ENCODE data around the gene GABRB1.

The GABRB1 gene

DNA sequence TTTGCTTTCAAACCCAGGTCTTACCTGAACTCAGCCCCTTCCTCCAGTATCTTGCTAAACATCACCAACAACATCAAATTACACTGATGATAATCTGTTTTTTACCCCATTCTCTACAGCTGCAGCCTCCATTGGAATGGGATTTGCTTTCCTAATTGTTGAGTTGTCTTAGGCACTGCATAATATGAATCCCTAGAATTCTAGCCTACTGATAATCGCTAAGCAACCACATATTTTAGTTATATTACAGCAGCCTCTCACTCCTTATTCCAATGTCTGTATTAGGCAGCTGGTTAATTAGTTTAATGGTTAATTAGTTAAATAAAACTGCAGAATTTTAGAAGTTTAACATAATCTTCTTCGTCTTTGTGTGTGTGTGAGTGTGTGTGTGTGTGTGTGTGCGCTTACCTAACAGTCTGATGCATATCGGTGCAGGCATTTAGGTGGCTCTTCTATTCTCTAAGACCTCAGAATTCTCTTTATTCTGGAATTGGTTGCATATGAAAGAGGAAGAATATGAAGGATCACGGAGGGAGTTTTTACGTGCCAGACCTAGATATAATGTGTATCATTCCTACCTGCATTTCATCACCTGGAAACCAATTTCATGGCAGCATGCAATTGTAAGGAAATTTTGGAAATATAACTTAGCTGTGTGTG lies 437.5 kb downstream of the GABRB1 start:
- H3K79me2 ChIP-seq (ENCODE audit: insufficient read depth, low read depth): no peaks in the 10 kb centered on the region
- H3K9ac ChIP-seq: no peak overlapping the region
- TF ChIP-seq, protein P1, sequence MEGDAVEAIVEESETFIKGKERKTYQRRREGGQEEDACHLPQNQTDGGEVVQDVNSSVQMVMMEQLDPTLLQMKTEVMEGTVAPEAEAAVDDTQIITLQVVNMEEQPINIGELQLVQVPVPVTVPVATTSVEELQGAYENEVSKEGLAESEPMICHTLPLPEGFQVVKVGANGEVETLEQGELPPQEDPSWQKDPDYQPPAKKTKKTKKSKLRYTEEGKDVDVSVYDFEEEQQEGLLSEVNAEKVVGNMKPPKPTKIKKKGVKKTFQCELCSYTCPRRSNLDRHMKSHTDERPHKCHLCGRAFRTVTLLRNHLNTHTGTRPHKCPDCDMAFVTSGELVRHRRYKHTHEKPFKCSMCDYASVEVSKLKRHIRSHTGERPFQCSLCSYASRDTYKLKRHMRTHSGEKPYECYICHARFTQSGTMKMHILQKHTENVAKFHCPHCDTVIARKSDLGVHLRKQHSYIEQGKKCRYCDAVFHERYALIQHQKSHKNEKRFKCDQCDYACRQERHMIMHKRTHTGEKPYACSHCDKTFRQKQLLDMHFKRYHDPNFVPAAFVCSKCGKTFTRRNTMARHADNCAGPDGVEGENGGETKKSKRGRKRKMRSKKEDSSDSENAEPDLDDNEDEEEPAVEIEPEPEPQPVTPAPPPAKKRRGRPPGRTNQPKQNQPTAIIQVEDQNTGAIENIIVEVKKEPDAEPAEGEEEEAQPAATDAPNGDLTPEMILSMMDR (conservative IDR thresholded peaks at IDR 0.05; ENCODE audit: low read depth, low read length): no peak
- H3K27ac ChIP-seq: no peak overlapping the region
- no peaks in the 10 kb centered on the region for H3K4me1 ChIP-seq (ENCODE audit: low read depth, poor library complexity, severe bottlenecking)
- H3K4me2 ChIP-seq: no peak overlapping the region
- no peaks in the 10 kb centered on the region for H4K20me1 ChIP-seq (ENCODE audit: insufficient read depth)
- no peaks in the 10 kb centered on the region for H3K36me3 ChIP-seq (ENCODE audit: insufficient read depth)
- no peak overlapping the region for H2AFZ ChIP-seq (ENCODE audit: low read depth)
- no peak overlapping the region for H3K4me3 ChIP-seq (IDR thresholded peaks at IDR 0.05; ENCODE audit: insufficient read depth, low read depth, low read length)
- H3K27me3 ChIP-seq (ENCODE audit: insufficient read depth, low read depth): no peaks in the 10 kb centered on the region

DNA sequence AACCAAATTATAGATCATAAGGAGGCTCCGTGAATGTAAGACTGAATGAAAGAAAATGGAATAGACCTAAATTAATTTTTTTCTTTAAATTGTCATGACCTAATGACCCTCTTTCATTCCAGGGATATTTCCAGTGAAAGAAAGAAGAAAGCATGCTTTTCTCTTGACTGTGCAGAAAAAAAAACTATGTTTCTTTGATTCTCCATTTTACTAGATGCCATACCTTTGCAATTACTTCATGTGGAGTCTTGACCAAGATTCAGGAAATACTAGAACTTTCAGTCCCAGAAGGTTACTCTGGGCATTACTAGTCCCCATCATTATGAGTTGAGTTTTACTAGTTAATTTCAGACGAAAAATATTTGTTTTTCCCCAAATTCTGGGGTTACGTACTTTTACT lies 438.6 kb downstream of the GABRB1 start:
- Histone ChIP-seq H4K20me1 (ENCODE audit: insufficient read depth) (no peaks in the 10 kb centered on the region), H3K4me3 (IDR thresholded peaks at IDR 0.05; ENCODE audit: insufficient read depth, low read depth, low read length) (no peak overlapping the region), H3K36me3 (ENCODE audit: insufficient read depth) (no peaks in the 10 kb centered on the region), H3K4me1 (ENCODE audit: low read depth, poor library complexity, severe bottlenecking) (no peaks in the 10 kb centered on the region), H3K27me3 (ENCODE audit: insufficient read depth, low read depth) (no peaks in the 10 kb centered on the region), H2AFZ (ENCODE audit: low read depth) (no peak overlapping the region), H3K4me2 (no peak overlapping the region), H3K79me2 (ENCODE audit: insufficient read depth, low read depth) (no peaks in the 10 kb centered on the region), H3K9ac (no peak overlapping the region), H3K27ac (no peak overlapping the region)
- TF ChIP-seq, protein P1 (conservative IDR thresholded peaks at IDR 0.05; ENCODE audit: low read depth, low read length): no peak

DNA sequence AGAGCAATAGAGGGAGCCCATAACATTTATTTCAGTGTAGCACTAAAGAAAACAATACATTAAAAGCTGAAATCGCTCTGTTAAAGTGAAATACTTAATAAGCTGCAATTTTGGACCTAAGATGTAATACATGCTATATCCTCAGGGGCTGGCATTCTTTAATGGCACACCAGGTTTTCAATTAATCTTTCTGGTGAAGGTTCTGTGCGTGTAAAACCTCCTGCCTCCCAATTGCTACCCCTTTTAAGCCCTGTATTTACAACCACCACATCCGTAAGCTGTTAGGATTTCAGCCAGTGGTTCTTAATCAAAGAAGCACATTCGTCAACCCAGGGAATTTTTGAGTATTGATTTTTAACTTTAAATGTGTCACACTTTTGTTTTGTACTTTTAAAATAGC lies 439.7 kb downstream of the GABRB1 start:
- Histone ChIP-seq H4K20me1 (ENCODE audit: insufficient read depth) (no peaks in the 10 kb centered on the region), H3K27ac (no peak overlapping the region), H3K4me2 (no peak overlapping the region), H3K4me3 (IDR thresholded peaks at IDR 0.05; ENCODE audit: insufficient read depth, low read depth, low read length) (no peak overlapping the region), H3K4me1 (ENCODE audit: low read depth, poor library complexity, severe bottlenecking) (no peaks in the 10 kb centered on the region), H3K9ac (no peak overlapping the region), H3K79me2 (ENCODE audit: insufficient read depth, low read depth) (no peaks in the 10 kb centered on the region), H2AFZ (ENCODE audit: low read depth) (no peak overlapping the region), H3K36me3 (ENCODE audit: insufficient read depth) (no peaks in the 10 kb centered on the region), H3K27me3 (ENCODE audit: insufficient read depth, low read depth) (no peaks in the 10 kb centered on the region)
- TF ChIP-seq, protein P1 (conservative IDR thresholded peaks at IDR 0.05; ENCODE audit: low read depth, low read length): no peak

DNA sequence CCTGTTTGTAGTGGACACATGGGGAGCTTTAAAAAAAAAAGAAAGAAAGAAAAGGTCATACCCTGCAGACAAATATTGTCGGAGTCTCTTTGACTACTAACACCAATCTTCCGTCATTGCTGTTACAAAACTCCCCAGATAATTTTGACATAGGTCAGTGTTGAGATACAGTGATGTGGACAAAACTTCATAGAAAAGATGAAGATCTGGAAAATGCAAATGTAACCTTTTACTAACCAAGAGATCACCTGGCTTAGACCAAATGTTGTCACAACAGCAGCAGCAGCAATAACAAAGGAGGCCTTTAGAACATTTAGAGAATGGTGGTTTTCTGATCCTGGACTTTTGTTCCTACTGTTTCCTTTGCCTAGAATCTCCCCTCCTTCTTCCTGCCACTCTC lies 440.2 kb downstream of the GABRB1 start:
- Histone ChIP-seq H3K4me2 (no peak overlapping the region), H4K20me1 (ENCODE audit: insufficient read depth) (no peaks in the 10 kb centered on the region), H3K9ac (no peak overlapping the region), H3K4me1 (ENCODE audit: low read depth, poor library complexity, severe bottlenecking) (no peaks in the 10 kb centered on the region), H2AFZ (ENCODE audit: low read depth) (no peak overlapping the region), H3K36me3 (ENCODE audit: insufficient read depth) (no peaks in the 10 kb centered on the region), H3K79me2 (ENCODE audit: insufficient read depth, low read depth) (no peaks in the 10 kb centered on the region), H3K27ac (no peak overlapping the region), H3K27me3 (ENCODE audit: insufficient read depth, low read depth) (no peaks in the 10 kb centered on the region), H3K4me3 (IDR thresholded peaks at IDR 0.05; ENCODE audit: insufficient read depth, low read depth, low read length) (no peak overlapping the region)
- TF ChIP-seq, protein P1 (conservative IDR thresholded peaks at IDR 0.05; ENCODE audit: low read depth, low read length): no peak
